ENCODE data around the gene TMEM59L.

- TF ChIP-seq, protein P1, sequence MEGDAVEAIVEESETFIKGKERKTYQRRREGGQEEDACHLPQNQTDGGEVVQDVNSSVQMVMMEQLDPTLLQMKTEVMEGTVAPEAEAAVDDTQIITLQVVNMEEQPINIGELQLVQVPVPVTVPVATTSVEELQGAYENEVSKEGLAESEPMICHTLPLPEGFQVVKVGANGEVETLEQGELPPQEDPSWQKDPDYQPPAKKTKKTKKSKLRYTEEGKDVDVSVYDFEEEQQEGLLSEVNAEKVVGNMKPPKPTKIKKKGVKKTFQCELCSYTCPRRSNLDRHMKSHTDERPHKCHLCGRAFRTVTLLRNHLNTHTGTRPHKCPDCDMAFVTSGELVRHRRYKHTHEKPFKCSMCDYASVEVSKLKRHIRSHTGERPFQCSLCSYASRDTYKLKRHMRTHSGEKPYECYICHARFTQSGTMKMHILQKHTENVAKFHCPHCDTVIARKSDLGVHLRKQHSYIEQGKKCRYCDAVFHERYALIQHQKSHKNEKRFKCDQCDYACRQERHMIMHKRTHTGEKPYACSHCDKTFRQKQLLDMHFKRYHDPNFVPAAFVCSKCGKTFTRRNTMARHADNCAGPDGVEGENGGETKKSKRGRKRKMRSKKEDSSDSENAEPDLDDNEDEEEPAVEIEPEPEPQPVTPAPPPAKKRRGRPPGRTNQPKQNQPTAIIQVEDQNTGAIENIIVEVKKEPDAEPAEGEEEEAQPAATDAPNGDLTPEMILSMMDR (IDR thresholded peaks at IDR 0.05; ENCODE audit: low read depth, low read length, missing input control), result no peak
- no peak for TF ChIP-seq RAD21 (IDR thresholded peaks at IDR 0.05)
- TF ChIP-seq TAF1 (conservative IDR thresholded peaks at IDR 0.05), result no peak
- no peak for TF ChIP-seq YY1 (IDR thresholded peaks at IDR 0.05)
- no peak for TF ChIP-seq EGR1 (IDR thresholded peaks at IDR 0.05; ENCODE audit: low read depth in 2 of 2)
- TF ChIP-seq, protein P2, sequence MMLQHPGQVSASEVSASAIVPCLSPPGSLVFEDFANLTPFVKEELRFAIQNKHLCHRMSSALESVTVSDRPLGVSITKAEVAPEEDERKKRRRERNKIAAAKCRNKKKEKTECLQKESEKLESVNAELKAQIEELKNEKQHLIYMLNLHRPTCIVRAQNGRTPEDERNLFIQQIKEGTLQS (IDR thresholded peaks at IDR 0.05), result no peak
- no peak for TF ChIP-seq REST (IDR thresholded peaks at IDR 0.05)
- no peak for TF ChIP-seq FOXA1 (IDR thresholded peaks at IDR 0.05)
- TF ChIP-seq SP1 (IDR thresholded peaks at IDR 0.05), result no peak
These were observed 3.6 kb upstream of the TMEM59L start for GRCh38 chr19:18608805-18609716.
